Prostate gland (tissue), 2 donors: Measurements from ENCODE around the gene TTC23.

Experiments
- CTCF ChIP-seq, 4 experiments: fragments of 200-600 bp in 2 of 4; fragments of 450-650 bp in 2 of 4; sonication (generic) in 2 of 4; IDR thresholded peaks; 1 replicate in 3 of 4; 2 replicates in 1 of 4; pipeline ENCODE4 v1.5.1; 2016 to 2019; ENCODE audit warnings: antibody characterized with exemption in 4 of 4, mild to moderate bottlenecking in 2 of 4, moderate library complexity in 2 of 4
- POLR2A ChIP-seq: fragments of 450-650 bp; IDR thresholded peaks from one replicate; pipeline ENCODE4 v1.6.1; 2016; ENCODE audit warnings: antibody characterized with exemption, mild to moderate bottlenecking
- POLR2AphosphoS5 ChIP-seq: sonication (generic); formaldehyde crosslinking; IDR thresholded peaks from one replicate; pipeline ENCODE4 v1.6.1; 2017; ENCODE audit warnings: antibody characterized with exemption

GRCh38 chr15:99209326-99209725 is 40.1 kb downstream of the TTC23 start:
- TF ChIP-seq CTCF (IDR thresholded peaks at IDR 0.05): no peak
- no peak for TF ChIP-seq POLR2A
- TF ChIP-seq POLR2AphosphoS5: no peak
